Measurements from ENCODE around the gene LEMD1. TPM values are rescaled to one million over a fixed set of nuclear protein-coding genes. Genes with fewer than 3 reads are reported as not detected.

Gene LEMD1
- total RNA-seq, 1 experiment from 2014 or later = not detected

GRCh38 chr1:205332015-205332791 lies 89.7 kb downstream of the LEMD1 start:
- no peak for DNase-seq (ENCODE audit: low read depth)

Other genes with a start within 250 kb of the LEMD1 start
- 7.2 and 8.1 TPM in 2 replicates for gene DSTYK, start 210.4 kb downstream of the LEMD1 start, total RNA-seq (2014; rRNA removed)
- gene TMCC2, start 194.1 kb downstream of the LEMD1 start, total RNA-seq (2014; rRNA removed) = 2.8 and 3.3 TPM in 2 replicates
- 0.46 and 0.64 TPM in 2 replicates for gene NUAK2, start 100.3 kb downstream of the LEMD1 start, total RNA-seq (2014; rRNA removed)
- not detected in 2 replicates for gene KLHDC8A, start 65.1 kb downstream of the LEMD1 start, total RNA-seq (2014; rRNA removed)
- not detected in 2 replicates for gene BLACAT1, start 34.0 kb upstream of the LEMD1 start, total RNA-seq (2014; rRNA removed)
- 0.34 and 0.71 TPM in 2 replicates for gene CDK18, start 82.6 kb upstream of the LEMD1 start, total RNA-seq (2014; rRNA removed)
- gene ELK4, start 210.0 kb upstream of the LEMD1 start, total RNA-seq (2014; rRNA removed) = 10.5 and 13.3 TPM in 2 replicates